K562 (cell line): Measurements from ENCODE around the gene PSMD4. TPM values are rescaled to one million over a fixed set of nuclear protein-coding genes. Genes with fewer than 3 reads are reported as not detected.
A peak's percentile ranks its signal among the peaks of the same experiment; 100 is the strongest.

Experiments
- BMI1 ChIP-seq: fragments of 150-350 bp; IDR thresholded peaks from 2 replicates; pipeline ENCODE4 v1.6.1; 2014; ENCODE audit warnings: low read length
- CXXC5 ChIP-seq: fragments of 250-450 bp; sonication (Bioruptor Pico); IDR thresholded peaks from 2 replicates; pipeline ENCODE4 v1.8.0; 2022; ENCODE audit warnings: inconsistent platforms, mild to moderate bottlenecking, moderate library complexity
- DIDO1 ChIP-seq: fragments of 450-650 bp; IDR thresholded peaks from 2 replicates; pipeline ENCODE4 v1.6.1; 2016; ENCODE audit warnings: low read depth, missing biosample characterization, missing genetic modification characterization
- E2F5 ChIP-seq: sonication (generic); formaldehyde crosslinking; IDR thresholded peaks from 2 replicates; pipeline ENCODE4 v1.8.0; 2022; ENCODE audit warnings: mild to moderate bottlenecking, missing genetic modification reagents
- E2F8 ChIP-seq: fragments of 450-650 bp; IDR thresholded peaks from 2 replicates; pipeline ENCODE4 v1.7.1; 2018; ENCODE audit warnings: mild to moderate bottlenecking, low read depth; ENCODE audit not compliant: partially characterized antibody
- GTF2E2 ChIP-seq: fragments of 200-800 bp; sonication (Bioruptor generic); IDR thresholded peaks from 2 replicates; pipeline ENCODE4 v1.6.1; 2016; ENCODE audit warnings: missing genetic modification characterization, missing compliant biosample characterization
- PHF21A ChIP-seq: fragments of 450-650 bp; IDR thresholded peaks from 2 replicates; pipeline ENCODE4 v1.6.1; 2017; ENCODE audit warnings: low read depth, borderline replicate concordance
- PRMT5 ChIP-seq: sonication (generic); formaldehyde crosslinking; IDR thresholded peaks from 2 replicates; pipeline ENCODE4 v1.5.0; 2020; ENCODE audit warnings: missing genetic modification reagents
- PRPF4 ChIP-seq: fragments of 200-400 bp; formaldehyde crosslinking; IDR thresholded peaks from one replicate; pipeline ENCODE4 v1.6.1; 2017; ENCODE audit warnings: low read length, low read depth, mild to moderate bottlenecking; ENCODE audit not compliant: insufficient read depth, poor library complexity, severe bottlenecking
- PTBP1 ChIP-seq: fragments of 200-400 bp; formaldehyde crosslinking; IDR thresholded peaks from 2 replicates; pipeline ENCODE4 v1.6.1; 2017; ENCODE audit warnings: low read depth, low read length
- RBM22 ChIP-seq: fragments of 200-400 bp; formaldehyde crosslinking; IDR thresholded peaks from 2 replicates; pipeline ENCODE4 v1.6.1; 2018; ENCODE audit warnings: low read length, low read depth; ENCODE audit not compliant: poor library complexity, severe bottlenecking
- RNF219 ChIP-seq: fragments of 250-450 bp; sonication (Bioruptor Pico); IDR thresholded peaks from 2 replicates; pipeline ENCODE4 v1.5.0; 2022; ENCODE audit warnings: mild to moderate bottlenecking
- SPI1 ChIP-seq: IDR thresholded peaks from 2 replicates; pipeline ENCODE4 v1.6.1; 2011; ENCODE audit warnings: low read depth, low read length, control low read depth, borderline replicate concordance
- STAT6 ChIP-seq: sonication (generic); formaldehyde crosslinking; IDR thresholded peaks from 2 replicates; pipeline ENCODE4 v1.8.1; 2023; ENCODE audit warnings: mild to moderate bottlenecking, missing genetic modification reagents
- ZFPM2 ChIP-seq: fragments of 250-450 bp; sonication (Bioruptor Pico); IDR thresholded peaks from 2 replicates; pipeline ENCODE4 v1.5.1; 2022; ENCODE audit warnings: mild to moderate bottlenecking
- ZNF444 ChIP-seq: fragments of 250-450 bp; sonication (Bioruptor Pico); IDR thresholded peaks from 2 replicates; pipeline ENCODE4 v1.4.0; 2020; ENCODE audit warnings: mild to moderate bottlenecking, moderate library complexity
- ZNF668 ChIP-seq: fragments of 250-450 bp; sonication (Bioruptor Pico); IDR thresholded peaks from 2 replicates; pipeline ENCODE4 v1.8.0; 2022; ENCODE audit warnings: mild to moderate bottlenecking, inconsistent platforms
- polyA plus RNA-seq, 8 experiments: library from polyadenylated mRNA; depleted of rRNA in 4 of 8; stranded (reverse) in 5 of 8; unstranded in 3 of 8; fragments of >200 nt; fragmentation: Nextera tagmentation in 2 of 8; fragmentation: Illumina TruSeq in 1 of 8; extraction: Ambion mirVana in 2 of 8; extraction: Trizol in 1 of 8; gene quantifications; 2 replicates each; pipeline versions ENCODE4 v1.2.1 to v1.2.3, GENCODE V29; 2011 to 2014; ENCODE audit warnings: inconsistent platforms in 1 of 8, missing spikeins in 1 of 8
- total RNA-seq, 7 experiments: library from RNA; depleted of rRNA in 6 of 7; stranded (reverse); fragments of >200 nt in 6 of 7; fragmentation: Illumina TruSeq in 2 of 7; extraction: Trizol in 2 of 7; gene quantifications; 2 replicates each; pipeline versions ENCODE4 v1.2.1 to v1.2.3, GENCODE V29; 2011 to 2021; ENCODE audit warnings: low replicate concordance in 1 of 7

Gene PSMD4
- total and polyA plus RNA-seq, 9 of the 15 experiments (the other 6 are each of a cell fraction or from before 2014, with no cell fraction given): 194 to 353 (median 295) TPM

DNA sequence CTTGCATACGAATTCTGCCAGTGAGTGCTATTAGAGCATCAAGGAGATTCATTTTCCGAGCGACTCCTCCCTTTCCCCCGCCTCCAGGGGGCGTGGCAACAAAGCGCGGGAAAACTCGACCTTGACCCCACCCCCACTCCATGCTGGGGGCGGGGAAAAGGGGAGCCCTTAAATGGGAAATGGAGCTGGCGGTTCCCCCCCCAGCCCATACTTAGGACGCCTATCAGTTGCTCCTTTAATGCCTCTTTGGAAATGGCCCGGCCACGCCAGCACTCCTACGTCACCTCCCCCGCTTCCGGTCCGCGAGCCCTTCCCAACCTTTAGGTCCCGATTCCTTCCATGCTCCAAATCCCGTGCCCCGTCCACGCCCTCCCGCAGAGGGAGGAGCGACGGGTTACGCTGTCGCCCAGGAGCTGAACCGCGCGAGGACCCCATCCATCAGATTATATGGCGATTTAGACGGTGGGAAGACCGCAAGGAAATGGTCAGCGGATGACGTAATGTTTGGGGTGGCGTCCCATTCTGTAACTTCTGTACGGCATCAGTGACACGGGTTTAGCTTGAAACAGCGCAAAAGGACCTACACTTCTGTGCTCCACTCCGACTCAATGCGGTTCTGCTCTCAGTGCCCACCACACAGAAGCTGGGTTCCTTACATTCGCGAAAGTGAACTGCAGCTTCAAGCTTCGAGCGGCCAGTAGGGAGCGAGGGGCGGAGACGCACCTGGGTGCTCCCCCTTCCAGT is 26.9 kb downstream of the PSMD4 start (continued):
- no peak for TF ChIP-seq PRMT5 (CRISPR knock-in tag)
- no peak for TF ChIP-seq DIDO1 (tag)
- TF ChIP-seq E2F8: peak; percentile 100
- no peak for TF ChIP-seq RBM22
- 0 out of 2 replicates have a peak, but pooled peaks have one; percentile 0 for TF ChIP-seq SPI1
- no peak for TF ChIP-seq ZNF444 (CRISPR knock-in tag)
- TF ChIP-seq E2F5: 0 out of 2 replicates have a peak, but pooled peaks have one; percentile 63
- 0 out of 2 replicates have a peak, but pooled peaks have one; percentile 27 for TF ChIP-seq PTBP1
- peak; percentile 78 for TF ChIP-seq CXXC5
- TF ChIP-seq STAT6 (CRISPR knock-in tag): peak; percentile 96
- no peak for TF ChIP-seq BMI1
- no peak for TF ChIP-seq GTF2E2 (tag)
- TF ChIP-seq ZFPM2 (CRISPR knock-in tag): peak; percentile 69; the same call in 1 of the 2 replicates
- TF ChIP-seq RNF219 (CRISPR knock-in tag): no peak
- TF ChIP-seq PHF21A: peak; percentile 97
- no peak for TF ChIP-seq ZNF668 (CRISPR knock-in tag)
- TF ChIP-seq PRPF4: no peak
